Psoas muscle (tissue), 8 donors: ENCODE measurements around the gene TCERG1L. TPM values are rescaled to one million over a fixed set of nuclear protein-coding genes. Genes with fewer than 3 reads are reported as not detected.
"Not testable (repeated sequence)": the region's sequence is repeated elsewhere in the genome, so short reads cannot be mapped to it uniquely, and the experiment has no call there.

Experiments
- ATAC-seq, 4 donors: fragments of 200-7000 bp; cut with Tn5 transposase; one replicate each; pipeline ENCODE4 v1.9.1; 2020; ENCODE audit warnings: moderate library complexity in 3 of 4, mild to moderate bottlenecking in 2 of 4
- DNase-seq, 2 donors: peaks; one replicate each; pipeline ENCODE4 v3.0.0-alpha.2; 2020
- H3K27ac ChIP-seq: fragments of 200-600 bp; one replicate; pipeline ENCODE4 v1.8.0; 2022
- H3K27me3 ChIP-seq, 3 donors: fragments of 200-600 bp in 1 of 3; one replicate each; pipeline versions ENCODE4 v1.6.1 to v1.8.0; 2013 to 2022; ENCODE audit warnings: low read length in 2 of 3, mild to moderate bottlenecking in 2 of 3, moderate library complexity in 1 of 3; ENCODE audit not compliant: insufficient read depth in 3 of 3
- H3K36me3 ChIP-seq, 2 donors: fragments of 200-600 bp in 1 of 2; one replicate each; pipeline versions ENCODE4 v1.6.1 to v1.8.0; 2013 to 2022; ENCODE audit warnings: low read depth in 1 of 2, mild to moderate bottlenecking in 1 of 2, moderate library complexity in 1 of 2; ENCODE audit not compliant: insufficient read depth in 1 of 2
- H3K4me1 ChIP-seq: fragments of 200-600 bp; one replicate; pipeline ENCODE4 v1.8.0; 2022
- H3K4me3 ChIP-seq: fragments of 200-600 bp; one replicate; pipeline ENCODE4 v1.8.0; 2022; ENCODE audit warnings: mild to moderate bottlenecking
- H3K9me3 ChIP-seq: fragments of 200-600 bp; one replicate; pipeline ENCODE4 v1.8.0; 2022
- WGBS, 3 donors: extraction: QIAGEN DNeasy Blood & Tissue Kit; methylation state at CpG; one replicate each; pipeline versions ENCODE4 v1.1.6 to v1.1.7; 2013; 5-methylcytosine and 5-hydroxymethylcytosine counted together
- intact Hi-C, 2 donors: fragments of 100-400 bp; cut with DNase I; formaldehyde crosslinking; loops; one replicate each; pipeline versions ENCODE4 v1.11.0 to v1.14.2; 2022
- polyA plus RNA-seq, 3 donors: library from polyadenylated mRNA; stranded (reverse); fragments of 200-250 nt; gene quantifications; one replicate each; pipeline ENCODE4 v1.2.3, GENCODE V29; 2013
- total RNA-seq, 4 donors: library from RNA; stranded (reverse); fragmentation: NEBNext Ultra II Directional in 2 of 4; extraction: Animal tissue kit (Norgen Biotek cat#: 25700) in 2 of 4; gene quantifications; one replicate each; pipeline versions ENCODE4 v1.2.1 to v1.2.4, GENCODE V29; 2021 to 2023
- TF ChIP-seq, protein P1 (sequence below): fragments of 200-600 bp; IDR thresholded peaks from one replicate; pipeline ENCODE4 v1.8.0; 2022; ENCODE audit warnings: antibody characterized with exemption
- donor health status: healthy with polysubstance abuse.
- donor health status: DM: no; HTN: no; CAD: no; lungs with moderate emphysema.
- donor health status: Bipolar disorder and iron deficiency.
- donor health status: healthy.
- donor health status: DM: yes; HTN: yes; CAD: no.
- donor health status: DM: no; HTN: no; CAD: no.
- donor health status: DM: no; HTN: no; CAD: no.
- donor health status: DM: yes; HTN: yes; CAD: no.

The TCERG1L gene
- total and polyA plus RNA-seq, 7 donors, result 0.01 TPM; not detected in 6

DNA sequence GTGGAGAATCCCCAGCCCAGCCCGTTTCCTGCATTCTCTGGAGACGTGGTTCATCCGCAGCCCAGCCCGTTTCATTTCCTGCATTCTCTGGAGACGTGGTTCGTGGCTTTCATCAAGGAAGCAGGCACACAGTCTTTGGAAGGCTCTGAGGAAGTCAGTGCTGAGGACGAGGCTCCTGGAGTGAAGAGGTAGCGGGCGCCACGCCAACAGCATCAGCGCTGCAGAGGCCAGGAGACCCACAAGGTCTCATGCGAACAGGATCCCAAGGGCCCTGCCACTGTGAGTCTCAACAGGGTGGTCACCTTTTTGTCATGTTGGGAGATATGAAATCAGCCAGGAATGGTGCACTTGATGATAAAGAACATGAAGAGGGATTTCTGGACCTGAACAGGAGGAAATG lies 12.4 kb upstream of the TCERG1L start:
- H3K36me3 ChIP-seq, result no peaks in the 10 kb centered on the region
- 52 to 59% (median 54%) methylated on average over 12 of the region's 12 CpGs for WGBS, 3 donors
- DNase-seq (no peak), ATAC-seq (no peak)
- no peaks in the 10 kb centered on the region for H3K9me3 ChIP-seq
- TF ChIP-seq, protein P1, sequence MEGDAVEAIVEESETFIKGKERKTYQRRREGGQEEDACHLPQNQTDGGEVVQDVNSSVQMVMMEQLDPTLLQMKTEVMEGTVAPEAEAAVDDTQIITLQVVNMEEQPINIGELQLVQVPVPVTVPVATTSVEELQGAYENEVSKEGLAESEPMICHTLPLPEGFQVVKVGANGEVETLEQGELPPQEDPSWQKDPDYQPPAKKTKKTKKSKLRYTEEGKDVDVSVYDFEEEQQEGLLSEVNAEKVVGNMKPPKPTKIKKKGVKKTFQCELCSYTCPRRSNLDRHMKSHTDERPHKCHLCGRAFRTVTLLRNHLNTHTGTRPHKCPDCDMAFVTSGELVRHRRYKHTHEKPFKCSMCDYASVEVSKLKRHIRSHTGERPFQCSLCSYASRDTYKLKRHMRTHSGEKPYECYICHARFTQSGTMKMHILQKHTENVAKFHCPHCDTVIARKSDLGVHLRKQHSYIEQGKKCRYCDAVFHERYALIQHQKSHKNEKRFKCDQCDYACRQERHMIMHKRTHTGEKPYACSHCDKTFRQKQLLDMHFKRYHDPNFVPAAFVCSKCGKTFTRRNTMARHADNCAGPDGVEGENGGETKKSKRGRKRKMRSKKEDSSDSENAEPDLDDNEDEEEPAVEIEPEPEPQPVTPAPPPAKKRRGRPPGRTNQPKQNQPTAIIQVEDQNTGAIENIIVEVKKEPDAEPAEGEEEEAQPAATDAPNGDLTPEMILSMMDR, result no peak
- no peak overlapping the region for H3K27ac ChIP-seq
- no peak overlapping the region for H3K4me3 ChIP-seq
- intact Hi-C loops, result no loop called here
- H3K27me3 ChIP-seq, result peaks cover 0 to 17% (median 8%) of the 10 kb centered on the region in 3 donors
- H3K4me1 ChIP-seq, result no peaks in the 10 kb centered on the region

DNA sequence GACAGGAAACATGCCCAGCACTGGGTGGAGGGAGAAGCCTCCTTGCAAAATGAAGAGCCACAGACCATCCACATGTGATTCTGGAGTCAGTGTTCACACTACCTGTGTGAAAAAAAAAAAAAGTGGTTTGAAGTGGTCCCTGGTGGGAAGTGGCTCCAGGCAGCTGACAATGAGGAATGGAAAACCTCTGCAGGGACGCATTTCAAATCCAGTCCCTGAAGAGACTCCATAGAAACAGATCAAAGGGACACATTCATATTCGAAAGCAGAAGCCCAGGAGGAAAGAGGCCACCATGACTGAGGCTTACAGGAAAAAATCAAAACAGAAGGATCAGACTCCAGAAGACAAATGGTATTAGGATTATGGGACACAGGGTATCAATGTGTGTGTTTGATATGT lies 11.5 kb upstream of the TCERG1L start:
- TF ChIP-seq, protein P1, result no peak
- ATAC-seq (no peak), DNase-seq (no peak)
- Histone ChIP-seq H3K9me3 (no peaks in the 10 kb centered on the region), H3K27me3 (peaks cover 0 to 17% (median 10%) of the 10 kb centered on the region in 3 donors), H3K36me3 (no peaks in the 10 kb centered on the region), H3K4me3 (no peak overlapping the region), H3K27ac (no peak overlapping the region), H3K4me1 (no peaks in the 10 kb centered on the region)
- intact Hi-C loops, result no loop called here
- 37 to 44% (median 42%) methylated on average over 2 of the region's 2 CpGs for WGBS, 3 donors

DNA sequence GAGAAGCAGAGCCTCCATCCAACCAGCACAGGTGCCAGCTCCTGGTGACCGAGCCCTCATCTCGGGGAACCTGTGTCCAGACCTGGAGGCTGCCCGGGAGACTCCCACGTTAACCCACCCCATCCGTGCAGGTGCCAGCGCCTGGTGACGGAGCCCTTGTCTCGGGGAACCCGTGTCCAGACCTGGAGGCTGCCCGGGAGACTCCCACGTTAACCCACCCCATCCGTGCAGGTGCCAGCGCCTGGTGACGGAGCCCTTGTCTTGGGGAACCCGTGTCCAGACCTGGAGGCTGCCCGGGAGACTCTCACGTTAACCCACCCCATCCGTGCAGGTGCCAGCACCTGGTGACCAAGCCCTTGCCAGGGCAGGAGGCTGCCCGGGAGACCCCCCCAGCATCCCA lies 11.1 kb upstream of the TCERG1L start:
- DNase-seq, H3K36me3 ChIP-seq, H3K4me3 ChIP-seq, intact Hi-C loops, H3K4me1 ChIP-seq, H3K9me3 ChIP-seq, H3K27ac ChIP-seq, ATAC-seq: not testable (repeated sequence)
- H3K27me3 ChIP-seq, result peaks cover 0 to 22% (median 10%) of the 10 kb centered on the region in 3 donors
- WGBS, 3 donors, result 84 to 91% (median 88%) methylated on average over 16 to 19 of the region's 19 CpGs

DNA sequence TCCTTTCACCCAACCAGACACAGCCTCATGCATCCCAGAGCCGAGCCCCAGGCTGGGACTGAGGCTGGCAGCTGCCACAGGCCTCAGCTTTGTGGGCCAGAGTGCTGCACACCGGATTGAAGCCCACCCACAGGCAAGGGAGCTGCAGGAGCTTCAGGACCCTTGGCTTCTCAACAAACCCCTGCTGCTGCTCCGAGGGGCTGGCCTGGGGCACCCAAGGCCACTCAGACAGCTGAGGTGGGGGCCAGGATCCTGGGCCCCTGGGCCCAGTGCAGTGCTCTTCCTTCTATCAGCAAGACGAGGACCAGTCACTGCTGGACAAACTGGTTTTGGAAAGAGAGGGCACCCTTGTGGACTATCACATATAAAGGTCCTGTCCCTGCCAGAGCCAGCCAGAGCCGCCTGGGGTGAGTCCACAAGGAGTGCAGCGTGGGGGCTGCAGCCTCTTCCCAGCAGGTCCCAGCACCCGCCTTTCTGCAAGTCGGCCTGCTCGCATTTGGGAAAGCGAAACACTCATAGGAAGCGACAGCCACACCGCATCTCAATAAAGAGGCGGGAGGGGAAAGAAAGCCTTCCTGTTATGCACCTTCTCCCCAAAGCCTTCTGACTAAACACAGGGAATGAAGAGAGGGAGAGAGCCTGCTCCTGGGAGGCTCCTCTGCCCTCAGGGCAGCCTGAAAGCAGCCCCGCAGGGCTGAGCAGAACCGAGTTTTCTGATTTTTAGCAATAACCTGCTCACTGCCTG lies 9.5 kb upstream of the TCERG1L start:
- intact Hi-C loops, result no loop called here
- DNase-seq, result no peak
- no peaks in the 10 kb centered on the region for H3K36me3 ChIP-seq
- WGBS, 3 donors, result 53 to 65% (median 55%) methylated on average over 15 of the region's 15 CpGs
- H3K27me3 ChIP-seq, result peaks cover 0 to 34% (median 12%) of the 10 kb centered on the region in 3 donors
- TF ChIP-seq, protein P1, result no peak
- no peaks in the 10 kb centered on the region for H3K9me3 ChIP-seq
- no peak overlapping the region for H3K4me3 ChIP-seq
- no peak overlapping the region for H3K27ac ChIP-seq
- ATAC-seq, result no peak
- no peaks in the 10 kb centered on the region for H3K4me1 ChIP-seq

DNA sequence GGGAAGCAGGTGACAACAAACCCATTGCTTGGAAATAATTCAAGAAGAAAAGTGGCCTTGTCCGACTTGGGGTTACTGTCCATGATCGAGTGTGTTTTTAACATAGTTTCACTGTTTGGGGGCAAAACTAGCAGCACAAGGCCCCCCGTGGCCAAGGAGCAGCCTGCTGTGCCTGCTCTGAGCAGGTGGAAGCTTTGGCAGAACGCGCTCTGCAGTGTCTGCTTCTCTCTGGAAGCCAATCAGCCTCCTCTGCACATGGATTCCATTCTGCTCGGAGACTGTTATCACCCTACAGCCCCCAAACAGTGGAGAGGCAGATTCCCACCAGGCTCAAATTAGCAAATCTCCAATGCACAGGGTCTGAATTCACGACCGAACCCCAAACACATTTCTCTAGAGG lies 7.3 kb upstream of the TCERG1L start:
- Histone ChIP-seq H3K27me3 (peaks cover 3 to 43% (median 11%) of the 10 kb centered on the region in 3 donors), H3K4me1 (no peaks in the 10 kb centered on the region), H3K27ac (no peak overlapping the region), H3K36me3 (no peaks in the 10 kb centered on the region), H3K9me3 (no peaks in the 10 kb centered on the region), H3K4me3 (no peak overlapping the region)
- TF ChIP-seq, protein P1, result no peak
- WGBS, 3 donors, result 55 to 67% (median 55%) methylated on average over 8 of the region's 8 CpGs
- no peak for ATAC-seq
- intact Hi-C loops, result no loop called here
- no peak for DNase-seq
